ENCODE results near the gene SPTB.

The SPTB gene

DNA sequence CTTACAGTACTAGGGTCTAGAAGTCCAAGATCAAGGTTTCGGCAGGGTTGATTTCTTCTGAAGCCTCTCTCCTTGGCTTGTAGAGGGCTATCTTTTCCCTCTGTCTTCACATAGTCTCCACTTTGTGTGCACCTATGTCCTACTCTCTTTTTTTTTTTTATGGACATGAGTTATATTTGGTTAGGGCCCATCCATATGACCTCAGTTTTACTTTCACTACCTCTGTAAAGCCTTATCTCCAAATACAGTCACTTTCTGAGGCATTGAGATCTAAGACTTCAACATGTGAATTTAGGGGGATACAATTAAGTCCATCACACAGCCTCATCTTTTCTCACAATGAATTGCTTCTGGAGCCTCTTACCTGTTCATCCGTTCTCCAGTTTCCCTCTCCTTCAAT lies 5.9 kb upstream of the SPTB start:
- no peak for DNase-seq (ENCODE audit: low spot score)

DNA sequence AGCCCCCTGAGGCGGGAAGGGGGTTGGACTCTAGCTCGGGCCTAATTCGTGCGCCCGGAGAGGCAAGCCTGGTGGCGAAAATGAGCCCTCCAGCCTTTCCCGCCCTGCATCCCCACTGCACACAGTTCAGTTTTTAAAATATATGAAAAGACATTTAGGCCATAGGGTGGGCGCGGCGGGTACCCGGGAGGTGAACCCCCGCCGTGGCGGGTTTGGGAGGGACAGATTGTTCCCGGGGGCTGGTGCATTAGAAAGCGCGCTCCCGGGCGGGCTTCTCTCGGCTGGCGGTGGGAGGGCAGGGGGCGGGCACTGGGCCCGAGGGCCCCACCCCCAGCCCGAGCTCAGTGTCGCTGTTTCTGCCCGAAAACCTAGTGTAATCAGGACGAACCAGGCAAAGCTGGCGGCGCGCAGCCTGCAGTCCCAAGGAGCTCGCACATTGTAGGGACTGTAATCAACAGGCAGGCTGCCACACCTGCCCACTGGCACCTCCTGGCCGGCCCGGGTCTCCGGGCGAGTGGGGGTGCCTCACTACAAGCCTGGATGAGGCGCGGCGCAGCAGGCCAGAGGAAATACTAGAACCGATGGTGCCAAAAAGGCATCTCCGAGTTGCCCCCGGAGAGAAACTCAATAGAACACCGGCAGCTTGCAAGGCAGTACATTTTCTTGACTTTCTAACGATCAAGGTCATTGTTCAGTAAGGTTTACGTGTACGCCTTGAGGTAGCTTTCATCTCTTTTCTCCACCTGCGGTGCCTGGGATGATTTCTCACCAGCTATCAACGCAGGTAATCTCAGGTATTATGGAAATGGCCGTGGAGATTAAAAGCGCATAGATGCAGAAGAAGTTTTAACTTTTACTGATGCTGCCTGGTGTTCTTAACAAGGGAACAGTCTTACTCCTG lies 764 bp upstream of the SPTB start:
- peak; percentile 17 for DNase-seq (ENCODE audit: low spot score)

DNA sequence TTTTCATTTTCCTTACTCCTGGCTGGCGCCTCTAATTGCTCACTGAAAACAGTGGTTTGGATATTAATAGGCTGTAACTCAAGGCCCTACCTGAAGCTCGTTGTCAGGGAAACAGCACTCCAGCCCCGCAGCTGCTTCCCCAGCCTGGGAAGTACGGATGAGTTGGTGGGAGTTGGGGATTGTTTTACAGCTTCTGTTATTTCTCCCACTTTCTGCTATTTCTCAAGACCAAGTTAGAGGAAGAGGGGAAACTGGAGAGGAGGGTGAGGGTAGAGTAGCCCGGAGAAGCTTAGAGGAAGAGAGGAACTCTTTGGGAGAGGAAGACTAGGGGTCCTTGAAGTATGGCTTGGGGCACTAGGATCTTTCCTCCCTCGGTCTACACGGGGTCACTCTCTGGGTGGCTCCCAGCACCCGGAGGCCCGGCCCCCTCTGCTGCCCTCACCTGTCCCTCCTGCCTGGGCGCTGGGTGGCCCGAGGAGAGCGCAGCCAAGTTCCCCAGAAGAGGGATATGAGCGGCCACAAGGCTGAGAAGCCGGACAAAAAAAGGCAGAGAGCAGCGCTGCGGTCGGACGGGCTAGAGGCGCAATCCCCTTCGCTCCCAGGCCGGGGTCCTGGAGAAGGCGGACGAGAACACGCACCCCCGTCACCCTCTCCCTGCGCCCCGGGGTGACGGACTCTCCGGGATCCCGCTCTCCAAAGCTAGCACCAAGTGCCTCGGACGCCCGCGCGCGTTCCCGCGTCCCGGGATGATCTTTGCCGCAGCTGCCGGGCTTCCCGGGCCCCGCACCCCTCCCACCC lies 671 bp downstream of the SPTB start:
- no peak for DNase-seq (ENCODE audit: low spot score)

DNA sequence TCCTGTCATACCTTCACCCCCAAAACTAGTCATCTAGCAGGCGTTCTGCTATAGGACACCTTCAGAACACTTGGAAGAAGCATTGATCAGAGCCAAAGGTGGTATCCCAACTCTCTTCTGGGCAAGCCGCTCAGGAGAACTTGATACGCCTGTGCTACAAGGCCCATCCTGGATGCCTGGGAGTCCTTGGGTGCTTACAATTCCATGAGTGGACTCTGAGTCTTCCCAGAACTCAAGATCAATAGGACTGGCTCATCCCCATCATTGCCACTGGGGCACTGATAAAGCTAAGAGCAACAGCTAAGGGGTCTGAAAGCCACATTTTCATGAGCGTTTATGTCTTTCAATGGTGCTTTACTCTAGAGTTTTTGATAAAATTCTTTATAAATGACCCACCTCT lies 1.9 kb downstream of the SPTB start:
- DNase-seq (ENCODE audit: low spot score): no peak

DNA sequence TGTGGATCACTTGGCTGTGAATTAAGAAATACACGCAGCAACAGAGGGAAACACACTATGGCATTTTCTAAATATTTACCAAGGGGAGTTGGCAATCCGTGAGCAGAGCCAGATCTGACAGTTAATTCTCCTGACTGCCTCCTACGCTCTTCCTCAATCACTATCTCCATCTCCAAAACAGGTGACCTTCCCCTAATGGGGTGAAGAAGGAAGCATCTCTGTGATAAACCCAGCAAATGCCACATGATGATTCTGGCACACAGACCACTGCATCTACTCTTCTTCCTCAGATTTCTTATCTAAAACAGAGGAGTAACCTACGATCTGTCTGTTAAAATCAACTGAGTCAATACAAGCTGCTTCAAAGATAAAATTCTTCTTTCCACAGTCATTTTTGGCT lies 4.4 kb downstream of the SPTB start:
- no peak for DNase-seq (ENCODE audit: low spot score)

DNA sequence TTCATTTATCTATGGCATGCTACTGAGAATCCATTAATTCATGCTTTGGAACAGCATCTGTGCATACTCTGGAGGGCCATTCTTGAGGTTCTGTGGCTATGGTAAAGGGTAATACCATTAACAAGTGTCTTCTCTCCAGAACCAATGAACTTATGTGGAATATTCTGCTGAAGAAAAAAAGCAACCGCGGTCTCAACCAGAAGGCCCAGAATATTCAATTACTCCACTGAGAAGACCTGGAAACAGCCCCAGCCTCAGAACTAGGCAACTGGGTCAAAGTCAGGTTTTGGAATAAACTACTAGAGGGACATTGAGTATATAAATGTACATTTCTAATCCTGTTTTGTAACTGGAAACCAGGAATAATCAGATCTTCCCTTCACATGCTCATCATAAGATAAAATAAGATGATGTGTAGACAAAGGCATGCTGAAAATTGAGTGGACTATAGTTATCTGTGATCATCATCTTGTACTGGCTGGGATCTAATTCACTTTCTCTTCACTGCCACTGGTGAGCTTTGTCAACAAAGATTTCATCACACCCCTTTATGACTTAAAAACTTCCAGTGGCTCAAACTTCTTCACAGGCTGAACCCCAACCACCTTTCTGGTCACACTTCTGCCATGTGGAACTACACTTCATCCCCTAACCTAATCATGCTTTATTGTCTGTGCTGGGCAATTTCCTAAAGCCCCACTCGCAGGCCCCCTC lies 6.0 kb downstream of the SPTB start:
- no peak for DNase-seq (ENCODE audit: low spot score)

DNA sequence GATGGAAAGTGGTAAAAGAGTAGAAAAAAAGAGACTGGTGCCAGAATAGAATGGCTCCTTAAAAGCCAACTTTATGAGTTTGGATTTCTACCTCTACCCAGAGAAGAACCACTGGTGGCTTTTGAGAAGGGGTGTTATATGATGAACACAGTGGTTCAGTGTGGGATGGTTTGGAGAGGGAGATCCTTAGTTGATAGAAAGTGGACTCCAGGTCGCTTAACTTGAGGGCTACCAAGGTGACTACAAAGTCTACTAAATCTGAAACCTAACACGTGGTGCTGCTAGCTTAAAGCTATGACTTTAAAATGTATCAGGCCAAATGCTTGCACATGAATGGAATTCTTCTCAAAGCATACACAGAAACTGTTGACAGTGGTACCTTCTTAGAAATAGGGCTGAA lies 8.4 kb downstream of the SPTB start:
- no peak for DNase-seq (ENCODE audit: low spot score)

DNA sequence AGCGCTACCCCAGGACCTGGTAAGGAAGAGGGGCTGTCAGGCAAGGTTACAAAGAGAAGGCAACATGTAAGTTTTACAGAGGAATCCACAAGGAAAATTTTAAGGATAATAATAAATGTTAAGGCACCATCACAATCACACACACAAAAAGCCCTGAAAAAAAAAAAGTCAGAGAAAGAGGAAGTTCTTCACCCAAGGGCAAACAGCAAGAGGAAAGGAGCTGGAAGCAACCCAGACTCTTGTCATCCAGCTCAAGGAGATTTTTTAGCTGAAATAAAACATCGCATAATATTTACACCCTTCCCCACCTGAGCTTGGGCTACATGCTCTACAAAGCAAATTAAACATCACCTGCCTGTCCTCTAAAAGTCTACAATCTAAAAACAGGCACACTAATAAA lies 9.5 kb downstream of the SPTB start:
- no peak for DNase-seq (ENCODE audit: low spot score)

DNA sequence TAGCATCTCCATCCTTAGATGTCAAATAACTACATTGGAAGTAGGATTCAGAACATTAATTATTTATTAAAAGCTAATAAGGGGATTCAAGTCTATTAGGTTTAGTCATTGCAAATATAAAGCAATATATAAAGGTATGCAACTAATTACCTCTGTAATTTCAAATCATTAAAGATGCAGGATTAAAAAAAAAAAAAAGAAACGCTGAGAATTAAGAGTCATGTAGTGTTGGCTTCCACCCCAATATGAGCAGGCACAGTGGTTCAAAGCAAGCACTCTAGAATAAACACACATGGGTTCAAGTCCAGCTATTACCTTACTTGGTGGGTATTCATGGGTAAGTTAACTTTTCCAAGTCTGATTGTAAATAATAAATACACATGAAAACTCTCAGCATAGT lies 10.9 kb downstream of the SPTB start:
- DNase-seq (ENCODE audit: low spot score): no peak

DNA sequence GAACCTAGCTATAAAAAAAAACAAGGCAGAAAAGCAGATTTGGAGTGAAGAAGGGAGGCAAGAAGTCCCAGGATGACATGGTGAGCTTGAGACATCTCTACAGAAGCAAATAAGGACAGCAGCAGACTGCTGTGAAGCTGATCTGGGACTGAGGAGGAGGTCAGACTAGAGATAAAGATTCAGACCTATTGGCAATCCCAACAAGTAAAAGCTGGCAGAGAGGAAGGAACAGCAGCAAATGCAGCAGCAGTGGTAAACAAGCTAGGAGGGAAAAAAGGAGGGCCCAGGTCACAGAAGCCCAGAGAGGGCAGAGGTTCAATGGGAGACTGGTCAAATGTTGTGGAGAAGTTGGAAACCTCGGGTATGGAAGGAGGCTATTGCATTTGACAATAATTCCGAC lies 11.3 kb downstream of the SPTB start:
- DNase-seq (ENCODE audit: low spot score): no peak

DNA sequence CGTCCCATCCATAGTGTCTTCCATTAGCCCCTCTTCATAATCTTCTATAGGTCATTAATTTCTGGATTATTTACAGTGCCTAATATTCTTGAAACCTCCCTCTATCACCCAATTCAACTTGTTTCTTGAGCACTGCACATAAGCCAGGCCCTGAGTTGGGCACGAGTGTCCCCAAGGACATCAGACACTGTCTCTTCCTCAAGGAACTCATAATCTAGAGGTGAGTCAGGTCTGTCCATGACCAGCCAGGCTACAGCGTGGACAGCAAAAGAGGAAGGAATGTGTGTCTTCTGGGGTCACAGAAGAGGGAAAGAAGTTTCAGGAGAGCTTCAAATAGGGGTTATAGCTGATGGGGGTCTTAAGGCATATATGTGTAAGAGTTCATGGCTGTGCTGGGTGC lies 12.5 kb downstream of the SPTB start:
- DNase-seq (ENCODE audit: low spot score): no peak

DNA sequence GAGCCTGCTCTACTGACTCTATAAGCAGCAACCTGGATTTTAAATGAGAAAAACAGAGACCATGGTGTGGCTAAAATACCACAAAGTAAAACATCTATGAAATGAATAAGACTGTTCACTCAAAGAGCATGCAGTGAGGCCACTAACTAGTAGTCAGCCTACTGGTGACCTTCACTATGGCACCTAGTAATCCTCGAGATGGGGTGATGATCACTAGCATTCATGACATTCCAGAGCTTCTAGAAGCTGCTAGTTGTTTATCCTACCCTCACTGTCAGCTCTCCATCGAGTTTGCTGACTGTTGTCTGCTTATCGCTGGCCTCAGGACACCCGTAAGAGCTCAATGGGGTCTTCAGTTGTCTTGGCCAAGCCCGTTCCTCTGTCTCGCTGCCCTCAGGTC lies 13.7 kb downstream of the SPTB start:
- no peak for DNase-seq (ENCODE audit: low spot score)

DNA sequence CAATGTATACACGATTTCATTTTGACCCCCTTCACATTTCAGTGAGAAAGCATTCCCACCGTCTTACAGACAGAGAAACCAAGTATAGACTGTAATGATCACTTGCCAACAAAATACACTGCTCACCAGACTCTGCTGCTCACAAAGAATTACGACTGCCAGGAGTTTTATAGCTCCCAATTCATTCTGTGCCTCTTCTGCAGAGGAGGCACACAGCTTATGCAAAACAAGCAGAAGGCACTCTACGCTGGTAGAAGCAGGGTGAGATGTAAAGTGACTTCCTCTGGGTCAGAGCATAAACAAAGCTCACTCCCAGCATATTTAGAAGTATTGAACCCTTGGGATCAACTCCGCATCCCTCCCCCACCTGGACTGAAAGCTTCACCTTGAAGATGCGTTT lies 14.6 kb downstream of the SPTB start:
- no peak for DNase-seq (ENCODE audit: low spot score)

DNA sequence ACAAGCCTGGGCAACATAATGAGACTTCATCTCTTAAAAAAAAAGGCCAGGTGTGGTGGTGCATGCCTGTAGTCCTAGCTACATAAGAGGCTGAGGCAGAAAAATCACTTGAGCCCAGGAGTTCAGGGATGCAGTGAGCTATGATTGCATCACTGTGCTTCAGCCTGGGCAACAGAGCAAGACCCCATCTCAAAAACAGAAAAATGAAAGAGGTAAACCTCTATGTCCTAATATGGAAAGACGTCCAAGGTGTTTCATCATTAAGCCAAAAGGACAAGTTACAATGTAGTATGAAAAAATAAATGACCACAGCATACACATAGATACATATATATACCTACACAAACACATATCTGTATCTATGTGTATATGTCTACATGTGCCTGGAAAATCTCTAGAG lies 15.4 kb downstream of the SPTB start:
- no peak for DNase-seq (ENCODE audit: low spot score)

DNA sequence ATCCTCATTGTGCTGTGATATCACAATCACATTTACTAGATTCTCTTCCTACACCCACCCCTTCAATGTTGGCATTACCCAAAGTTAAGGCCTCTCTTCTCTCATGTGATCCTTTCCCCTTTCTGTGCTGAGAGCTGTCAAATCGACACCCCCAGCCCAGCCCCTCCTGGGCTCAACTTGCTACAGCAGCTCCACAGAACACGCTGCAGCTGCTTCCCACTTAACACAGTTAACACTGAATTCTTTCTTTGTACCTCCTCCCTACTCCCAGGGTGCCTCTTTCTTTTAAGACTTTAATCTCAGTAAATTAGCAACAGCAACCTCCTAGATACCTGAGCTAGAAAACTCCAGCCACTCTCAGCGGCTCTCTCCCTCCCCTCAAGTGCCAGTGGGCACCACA lies 17.8 kb downstream of the SPTB start:
- DNase-seq (ENCODE audit: low spot score): no peak

DNA sequence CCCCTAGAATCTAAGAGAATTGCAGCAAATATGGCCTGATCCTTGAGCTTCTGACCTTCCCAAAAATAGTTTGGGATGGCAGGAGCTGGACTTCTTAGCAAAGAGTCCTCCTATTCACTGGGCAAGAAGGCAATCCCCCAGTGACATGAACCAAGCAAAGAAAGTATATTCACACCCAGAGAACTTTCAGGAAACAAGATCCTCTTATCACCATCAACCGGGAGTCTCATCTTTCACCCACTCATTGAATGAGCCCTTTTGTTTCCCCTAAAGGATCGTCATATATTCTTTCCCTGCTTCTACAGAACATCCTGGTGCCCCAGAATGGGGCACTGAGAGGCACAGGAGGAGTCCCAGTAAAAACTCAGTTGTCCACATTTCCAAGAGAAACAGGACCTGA lies 19.7 kb downstream of the SPTB start:
- no peak for DNase-seq (ENCODE audit: low spot score)

DNA sequence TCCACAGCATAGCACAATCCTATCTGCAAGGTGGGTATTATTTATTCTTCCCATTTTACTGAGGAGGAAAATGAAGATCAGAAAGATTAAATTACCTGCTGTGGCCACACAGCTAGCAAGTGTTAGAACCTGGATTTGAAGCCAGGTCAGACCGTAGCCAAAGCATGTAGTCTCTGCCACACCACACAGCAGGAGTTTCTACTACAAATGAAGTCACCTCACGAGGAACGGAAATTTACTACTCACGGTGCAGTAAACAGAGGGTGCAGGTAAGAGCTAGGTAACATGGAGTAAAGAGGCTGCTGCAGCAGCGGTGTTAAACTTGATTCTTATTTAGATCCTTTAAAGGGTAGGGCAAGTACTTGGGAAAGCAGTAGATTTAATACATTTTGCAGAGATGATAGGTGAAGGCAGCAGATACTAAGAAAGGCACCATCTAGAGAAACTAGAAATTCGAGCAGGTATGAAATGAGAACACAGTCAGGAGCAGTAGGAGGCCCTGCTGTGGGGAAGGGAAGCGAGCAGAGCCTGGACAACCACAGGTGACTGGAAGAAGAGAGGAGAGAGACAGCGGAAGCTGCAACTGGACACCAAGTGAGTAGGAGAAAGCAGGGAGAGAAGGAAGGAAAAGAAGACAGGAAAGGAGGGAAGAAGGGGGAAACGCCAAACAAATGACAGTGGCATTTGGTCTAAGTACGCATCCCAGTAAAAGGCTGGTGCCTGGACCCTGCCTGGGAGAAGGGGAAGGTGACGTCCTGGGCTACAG lies 21.5 kb downstream of the SPTB start:
- DNase-seq (ENCODE audit: low spot score): no peak

DNA sequence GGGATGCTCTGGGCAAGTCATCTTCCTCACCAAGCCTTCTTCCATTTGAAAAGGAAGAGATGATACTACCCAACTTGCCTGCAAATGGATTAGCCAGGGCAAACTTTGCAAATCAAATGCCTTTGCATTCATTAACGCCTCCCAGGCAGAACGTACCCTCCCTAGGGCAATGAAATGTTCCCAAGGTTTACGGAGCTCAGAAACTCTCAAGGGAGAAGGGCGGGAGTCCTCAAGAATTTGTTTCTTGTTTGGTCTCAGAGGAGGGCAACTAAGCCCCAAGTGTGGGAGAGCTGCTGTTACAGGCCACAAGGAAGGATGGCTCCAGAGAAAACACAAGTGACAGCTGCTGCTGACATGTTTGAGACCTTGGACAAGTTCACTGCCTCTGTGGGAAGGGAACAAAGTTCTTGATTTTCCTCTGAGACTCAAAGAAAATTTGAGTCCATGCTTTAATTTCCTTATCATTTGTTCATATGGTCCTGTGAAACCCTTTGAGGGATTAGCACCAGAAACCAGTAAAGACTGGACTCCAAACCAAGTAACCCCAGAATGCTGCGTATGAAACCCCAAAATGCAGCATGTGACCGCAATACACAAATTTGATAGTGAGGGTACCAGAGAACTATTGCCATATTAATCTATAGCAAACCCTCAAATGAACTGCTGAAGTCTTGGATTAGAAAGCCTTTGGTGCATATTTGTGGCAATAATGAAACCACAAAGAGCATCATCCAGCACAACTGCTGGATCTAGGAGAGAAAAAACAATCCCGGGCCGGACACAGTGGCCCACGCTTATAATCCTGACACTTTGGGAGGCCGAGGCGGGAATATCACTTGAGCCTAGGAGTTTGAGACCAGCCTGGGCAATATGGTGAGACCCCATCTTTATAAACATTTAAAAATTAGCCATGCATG lies 22.9 kb downstream of the SPTB start:
- no peak for DNase-seq (ENCODE audit: low spot score)

DNA sequence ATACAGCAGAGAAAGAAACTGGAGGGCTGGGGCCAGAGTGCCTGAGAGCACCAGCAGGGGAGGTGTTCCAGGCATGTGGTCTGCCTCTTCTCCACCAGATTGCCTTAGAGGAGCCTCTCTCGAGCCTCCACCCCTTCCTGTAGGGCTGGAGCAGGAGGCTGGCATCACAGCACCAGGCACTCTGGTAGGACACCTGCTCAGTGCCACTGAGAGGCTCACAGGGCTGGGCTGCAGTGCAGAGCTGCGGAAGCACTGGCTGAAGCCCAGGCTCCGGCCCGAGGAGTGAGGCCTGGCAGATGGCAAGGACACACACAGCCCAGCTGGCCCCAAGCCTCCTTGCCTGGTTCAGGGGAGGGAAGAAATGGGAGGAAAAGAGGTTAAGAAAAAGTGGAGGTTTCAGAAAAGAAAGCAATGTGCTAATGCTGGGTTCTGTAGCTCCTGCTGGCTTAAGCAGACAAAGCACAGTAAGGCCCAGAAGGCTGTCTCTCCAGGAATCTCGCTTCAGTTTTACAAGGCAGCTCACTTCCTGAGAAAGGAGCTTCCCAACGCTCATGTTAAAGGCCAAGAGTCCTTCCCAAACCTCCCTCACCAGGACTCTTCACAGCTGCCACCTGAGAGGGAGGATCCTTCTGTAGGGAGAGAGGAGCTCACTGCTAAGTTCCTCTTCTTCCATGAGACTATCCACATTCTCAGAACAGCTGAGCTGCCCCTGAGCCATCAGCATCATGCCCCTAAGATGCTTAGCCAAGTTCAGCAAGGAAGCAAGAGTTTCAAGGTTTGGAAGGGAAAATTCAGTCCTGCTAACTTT lies 23.8 kb downstream of the SPTB start:
- DNase-seq (ENCODE audit: low spot score): no peak
